ENCODE results near the gene ANKS6. TPM values are rescaled to one million over a fixed set of nuclear protein-coding genes. Genes with fewer than 3 reads are reported as not detected.

Gene ANKS6
- total and polyA plus RNA-seq, 9 of the 15 experiments (the other 6 are each of a cell fraction or from before 2014, with no cell fraction given) = 9.9 to 74.5 (median 36.9) TPM

- TF ChIP-seq NCOA1 (IDR thresholded peaks at IDR 0.05; ENCODE audit: low read depth) (no peak), E2F3 (CRISPR knock-in tag; IDR thresholded peaks at IDR 0.05) (no peak), ID3 (CRISPR knock-in tag; IDR thresholded peaks at IDR 0.05) (no peak), ID3 (tag; IDR thresholded peaks at IDR 0.05) (peak; percentile 49; the same call in 1 of the 2 replicates), THRAP3 (IDR thresholded peaks at IDR 0.05; ENCODE audit: borderline replicate concordance) (no peak), ARNT (IDR thresholded peaks at IDR 0.05) (no peak), EGR1 (conservative IDR thresholded peaks at IDR 0.05) (peak; percentile 8; the same call in 1 of the 2 replicates), ARID1B (IDR thresholded peaks at IDR 0.05) (0 out of 2 replicates have a peak, but pooled peaks have one; percentile 9), TCF15 (CRISPR knock-in tag; IDR thresholded peaks at IDR 0.05) (no peak), STAG1 (CRISPR knock-in tag; IDR thresholded peaks at IDR 0.05; ENCODE audit: borderline replicate concordance) (no peak), HDAC3 (IDR thresholded peaks at IDR 0.05; ENCODE audit: borderline replicate concordance, partially characterized antibody) (no peak), SAP30 (IDR thresholded peaks at IDR 0.05; ENCODE audit: borderline replicate concordance, insufficient read depth, low read depth, low read length, poor library complexity, severe bottlenecking) (no peak), FOXO4 (CRISPR knock-in tag; IDR thresholded peaks at IDR 0.05) (no peak), SIN3A (IDR thresholded peaks at IDR 0.05; ENCODE audit: borderline replicate concordance in 2 of 2, control insufficient read depth in 1 of 2, low read depth in 2 of 2, low read length in 2 of 2) (peak in 1 of 2 experiments; percentile 64; a peak in 1 of 4 replicates), ZBTB11 (CRISPR knock-in tag; IDR thresholded peaks at IDR 0.05) (no peak; a peak in 1 of 6 replicates), CEBPG (CRISPR knock-in tag; IDR thresholded peaks at IDR 0.05) (no peak), CEBPG (tag; conservative IDR thresholded peaks at IDR 0.05 in 1 of 2, IDR thresholded peaks at IDR 0.05 in 1 of 2) (no peak), TRIM25 (IDR thresholded peaks at IDR 0.05; ENCODE audit: borderline replicate concordance) (no peak)
Measured at GRCh38 chr9:98807070-98807813, 10.9 kb upstream of the ANKS6 start, which contains the start of gene GALNT12 (continued).

All from K562 (cell line).